HCT116 (cell line): Measurements from ENCODE around the gene USP10. TPM values are rescaled to one million over a fixed set of nuclear protein-coding genes. Genes with fewer than 3 reads are reported as not detected.

ENCODE experiments used
- ATAC-seq: fragments of 200-7000 bp; cut with Tn5 transposase; 2 replicates; pipeline ENCODE4 v1.9.1; 2020; ENCODE audit warnings: mild to moderate bottlenecking, moderate library complexity
- BruUV-seq: library from RNA; stranded (reverse); fragments of 400-500 nt; replicated peaks from 2 replicates; lab custom pipeline; 2021; lab: Mats Ljungman, UMichigan
- CTCF ChIA-PET: fragments of 300-600 bp; sonication (Branson Sonifier 250); formaldehyde crosslinking; loops from one replicate; lab custom pipeline; 2021; ENCODE audit warnings: antibody characterized with exemption; lab: Charles Lee
- POLR2A ChIA-PET: fragments of 300-600, 350-600 bp; sonication (Branson Sonifier 250); formaldehyde crosslinking; loops from one replicate; lab custom pipeline; 2021; ENCODE audit warnings: antibody characterized with exemption; lab: Charles Lee
- RAD21 ChIA-PET, 2 experiments: fragments of 300-600 bp; sonication (Branson Sonifier 250); formaldehyde crosslinking; loops; one replicate each; lab custom pipeline; 2023; ENCODE audit warnings: low total read pairs in 2 of 2; ENCODE audit not compliant: uncharacterized antibody in 2 of 2, unreplicated experiment in 2 of 2, low non-redundant PET in 1 of 2; lab: Charles Lee
- DNase-seq: peaks from one replicate; pipeline ENCODE4 v3.0.0-alpha.2; 2010; ENCODE audit warnings: low read depth, low spot score
- H2AFZ ChIP-seq: fragments of 200-600 bp; shearing (Covaris generic), sonication (generic); 2 replicates; pipeline ENCODE4 v1.6.1; 2017; ENCODE audit warnings: low read depth, mixed run types, mixed read lengths, antibody characterized with exemption, low read length; ENCODE audit not compliant: poor library complexity, severe bottlenecking
- H3K27ac ChIP-seq: 2 replicates; pipeline ENCODE4 v1.5.1; 2012; ENCODE audit warnings: low read depth, low read length
- H3K27me3 ChIP-seq: fragments of 200-600 bp; sonication (generic); 2 replicates; pipeline ENCODE4 v1.6.1; 2016; ENCODE audit warnings: mixed run types, low read length, mixed read lengths; ENCODE audit not compliant: insufficient read depth
- H3K36me3 ChIP-seq, 2 experiments: fragments of 200-500 bp in 1 of 2; fragments of 200-600 bp in 1 of 2; sonication (Bioruptor generic) in 1 of 2; sonication (generic) in 1 of 2; 2 replicates each; pipeline versions ENCODE4 v1.5.1 to v1.6.1; 2014 to 2016; ENCODE audit warnings: low read length in 2 of 2, inconsistent platforms in 1 of 2, mixed read lengths in 1 of 2, mixed run types in 1 of 2; ENCODE audit not compliant: insufficient read depth in 2 of 2, control insufficient read depth in 1 of 2
- H3K4me1 ChIP-seq, 2 experiments: fragments of 200-600 bp in 1 of 2; sonication (generic) in 1 of 2; 2 replicates each; pipeline versions ENCODE4 v1.5.1 to v1.6.1; 2012 to 2017; ENCODE audit warnings: low read length in 2 of 2, inconsistent platforms in 1 of 2, mild to moderate bottlenecking in 1 of 2, mixed read lengths in 1 of 2, mixed run types in 1 of 2, moderate library complexity in 1 of 2; ENCODE audit not compliant: insufficient read depth in 2 of 2, control insufficient read depth in 1 of 2
- H3K4me2 ChIP-seq: fragments of 200-600 bp; sonication (generic); 2 replicates; pipeline ENCODE4 v1.6.1; 2017; ENCODE audit warnings: mixed run types, low read length, mixed read lengths
- H3K4me3 ChIP-seq, 2 experiments: fragments of 200-600 bp in 1 of 2; sonication (generic) in 1 of 2; replicated peaks in 1 of 2; 2 replicates each; pipeline ENCODE4 v1.5.1; 2011 to 2016; ENCODE audit warnings: low read length in 2 of 2, control low read depth in 1 of 2, low read depth in 1 of 2, mild to moderate bottlenecking in 1 of 2, mixed read lengths in 1 of 2, mixed run types in 1 of 2
- H3K79me2 ChIP-seq: fragments of 200-600 bp; sonication (generic); 2 replicates; pipeline ENCODE4 v1.6.1; 2017; ENCODE audit warnings: mild to moderate bottlenecking, mixed run types, low read length, moderate library complexity, mixed read lengths; ENCODE audit not compliant: insufficient read depth
- H3K9ac ChIP-seq: fragments of 200-600 bp; sonication (generic); 2 replicates; pipeline ENCODE4 v1.6.1; 2016; ENCODE audit warnings: low read length, mixed read lengths
- H3K9me2 ChIP-seq: fragments of 200-600 bp; sonication (generic), shearing (Covaris generic); 2 replicates; pipeline ENCODE4 v1.6.1; 2017; ENCODE audit warnings: mixed run types, mild to moderate bottlenecking, moderate library complexity; ENCODE audit not compliant: insufficient read depth
- H3K9me3 ChIP-seq, 2 experiments: fragments of 200-500 bp in 1 of 2; fragments of 200-600 bp in 1 of 2; sonication (Bioruptor generic) in 1 of 2; sonication (generic) in 1 of 2; 2 replicates each; pipeline ENCODE4 v1.6.1; 2014 to 2017; ENCODE audit warnings: low read length in 2 of 2, mixed read lengths in 2 of 2, inconsistent platforms in 1 of 2, low read depth in 1 of 2, mild to moderate bottlenecking in 1 of 2, mixed run types in 1 of 2, moderate library complexity in 1 of 2; ENCODE audit not compliant: control insufficient read depth in 1 of 2, insufficient read depth in 1 of 2
- H4K20me1 ChIP-seq: fragments of 200-600 bp; sonication (generic), shearing (Covaris generic); 2 replicates; pipeline ENCODE4 v1.6.1; 2017; ENCODE audit warnings: mixed run types, mild to moderate bottlenecking, moderate library complexity; ENCODE audit not compliant: insufficient read depth
- ATF3 ChIP-seq: IDR thresholded peaks from 2 replicates; pipeline ENCODE4 v1.6.1; 2012
- CBX3 ChIP-seq: IDR thresholded peaks from 2 replicates; pipeline ENCODE4 v1.6.1; 2012; ENCODE audit warnings: low read depth
- FOSL1 ChIP-seq: IDR thresholded peaks from 2 replicates; pipeline ENCODE4 v1.6.1; 2012; ENCODE audit warnings: low read depth
- JUND ChIP-seq: IDR thresholded peaks from 2 replicates; pipeline ENCODE4 v1.6.1; 2012
- POLR2AphosphoS5 ChIP-seq: IDR thresholded peaks from 2 replicates; pipeline ENCODE4 v1.6.1; 2011; ENCODE audit warnings: mild to moderate bottlenecking, low read depth, low read length, moderate library complexity
- RAD21 ChIP-seq: IDR thresholded peaks from 2 replicates; pipeline ENCODE4 v1.6.1; 2012; ENCODE audit warnings: low read depth, mild to moderate bottlenecking
- SIN3A ChIP-seq: IDR thresholded peaks from 2 replicates; pipeline ENCODE4 v1.6.1; 2012; ENCODE audit warnings: low read depth
- SP1 ChIP-seq: IDR thresholded peaks from 2 replicates; pipeline ENCODE4 v1.6.1; 2012; ENCODE audit warnings: low read depth
- SRF ChIP-seq: IDR thresholded peaks from 2 replicates; pipeline ENCODE4 v1.6.1; 2012; ENCODE audit warnings: low read depth
- YY1 ChIP-seq: IDR thresholded peaks from 2 replicates; pipeline ENCODE4 v1.6.1; 2011; ENCODE audit warnings: low read length, low read depth, moderate library complexity, mild to moderate bottlenecking; ENCODE audit not compliant: insufficient replicate concordance; ENCODE audit errors: extremely low read depth
- ZFX ChIP-seq: fragments of 450-650 bp; IDR thresholded peaks from 2 replicates; pipeline ENCODE4 v1.6.1; 2017
- intact Hi-C: fragments of 100-400 bp; cut with micrococcal nuclease; formaldehyde crosslinking; loops from 2 replicates; pipeline ENCODE4 v1.10.0; 2022
- total RNA-seq: library from RNA; stranded (reverse); gene quantifications from one replicate; pipeline ENCODE4 v1.2.1, GENCODE V29; 2021; ENCODE audit not compliant: unreplicated experiment

Gene USP10
- total RNA-seq, 1 experiment from 2014 or later: 175 TPM

- ChIA-PET CTCF (interaction anchor here (0.6 to 5.8 kb wide), 25 partner anchors 8 to 711 kb away, joined by 3 to 67 read pairs (median 5); no protein-coding TSS in a partner anchor), POLR2A (interaction anchor here (0.7 kb wide), 1 partner anchor 53 kb away, joined by 3 read pairs; no protein-coding TSS in a partner anchor), RAD21 (no interaction called here)
- TF ChIP-seq CBX3 (no peak), RAD21 (no peak), SP1 (no peak), ATF3 (no peak), SRF (no peak), POLR2AphosphoS5 (no peak), SIN3A (no peak), FOSL1 (no peak), YY1 (no peak), ZFX (no peak), JUND (no peak)
- peaks cover 63% of the 10 kb centered on the region; the same call in 1 of the 2 replicates for H4K20me1 ChIP-seq
- BruUV-seq: no TSS peak
- no peak overlapping the region for H2AFZ ChIP-seq
- H3K4me3 ChIP-seq: no peak overlapping the region
- no peaks in the 10 kb centered on the region for H3K9me2 ChIP-seq
- intact Hi-C loops: loop anchor here (1.0 kb wide), 3 partner anchors 53 to 214 kb away; no protein-coding TSS in a partner anchor
- H3K4me1 ChIP-seq: peaks cover 36 to 59% of the 10 kb centered on the region in 2 experiments
- H3K9ac ChIP-seq: no peak overlapping the region
- peak overlapping the region; percentile 21 for H3K27ac ChIP-seq
- peak overlapping the region; percentile 34 for H3K4me2 ChIP-seq
- no peaks in the 10 kb centered on the region for H3K9me3 ChIP-seq
- DNase-seq (no peak), ATAC-seq (peak; percentile 41)
- no peaks in the 10 kb centered on the region; a peak in 1 of 4 replicates for H3K36me3 ChIP-seq
- H3K79me2 ChIP-seq: peaks cover 100% of the 10 kb centered on the region
- H3K27me3 ChIP-seq: no peaks in the 10 kb centered on the region
Observed at GRCh38 chr16:84725481-84726078, 25.8 kb downstream of the USP10 start.
